Measurements from ENCODE around the gene EPX. TPM values are rescaled to one million over a fixed set of nuclear protein-coding genes. Genes with fewer than 3 reads are reported as not detected.
A peak's percentile ranks its signal among the peaks of the same experiment; 100 is the strongest.
"Not testable (repeated sequence)": the region's sequence is repeated elsewhere in the genome, so short reads cannot be mapped to it uniquely, and the experiment has no call there.

Gene EPX
- total RNA-seq (2014; rRNA removed) (not detected in 2 replicates), Bru-seq, nascent RNA (not detected), BruChase-seq, experiment 1, labeled RNA remaining after a 6-hour chase (percentile 3 among the genes with signal in this experiment), BruChase-seq, experiment 2, labeled RNA remaining after a 2-hour chase (not detected)
- long read RNA-seq, partial matches to known transcripts, result 0 of 4 reads
- long read RNA-seq, other reads (novel, unspliced or antisense), result 4 of 4 reads

DNA sequence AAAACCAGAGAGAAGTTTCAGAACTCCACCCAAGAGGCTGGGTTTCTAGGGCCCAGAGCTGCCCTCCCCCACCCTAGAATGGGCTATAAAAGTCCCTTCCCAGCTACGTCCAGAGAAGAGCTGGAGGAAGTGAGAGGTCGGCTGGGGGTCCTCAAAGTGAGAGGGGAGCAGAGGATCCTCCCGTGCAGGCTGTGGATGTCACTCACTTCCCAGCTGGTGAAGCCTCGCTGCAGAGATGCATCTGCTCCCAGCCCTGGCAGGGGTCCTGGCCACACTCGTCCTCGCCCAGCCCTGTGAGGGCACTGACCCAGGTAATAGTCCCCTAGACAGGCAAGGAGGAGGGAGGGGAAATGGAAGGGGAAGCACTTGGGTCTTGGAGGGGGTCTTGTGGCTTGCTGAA, at the start of gene EPX:
EPX (plus strand) TSS at position 115 of the 400 bp plus-strand sequence; CDS start at position 236, 121 bp downstream.
- Histone ChIP-seq H3K27me3 (ENCODE audit: low read length) (peaks cover 6% of the 10 kb centered on the region; the same call in 1 of the 2 replicates), H3K9me3 (ENCODE audit: low read length) (no peaks in the 10 kb centered on the region), H3F3A (ENCODE audit: low read length, unreplicated experiment) (no peaks in the 10 kb centered on the region), H3K4me3 (ENCODE audit: low read length) (no peak within 1 kb of the TSS), H3K79me2 (ENCODE audit: low read length) (no peaks in the 10 kb centered on the region), H2AFZ (ENCODE audit: low read length) (no peak within 1 kb of the TSS), H3K4me2 (ENCODE audit: low read length) (no peak within 1 kb of the TSS), H3K36me3 (ENCODE audit: low read depth, low read length) (no peaks in the 10 kb centered on the region), H3K27ac (ENCODE audit: low read length) (no peak within 1 kb of the TSS), H3K4me1 (ENCODE audit: insufficient read depth, low read length) (peaks cover 11% of the 10 kb centered on the region), H3K9me2 (replicated peaks; ENCODE audit: low read length) (no peaks in the 10 kb centered on the region), H4K20me1 (ENCODE audit: low read length) (no peaks in the 10 kb centered on the region), H3K9ac (ENCODE audit: low read length) (no peak within 1 kb of the TSS)
- ATAC-seq (no peak), DNase-seq (no peak)
- intact Hi-C loops (cut with micrococcal nuclease), result no loop called here
- BruUV-seq (replicated peaks), result no TSS peak
- TF ChIP-seq CTCF (conservative IDR thresholded peaks at IDR 0.05; ENCODE audit: low read depth, low read length) (no peak), EZH2phosphoT487 (IDR thresholded peaks at IDR 0.05; ENCODE audit: borderline replicate concordance, low read length) (no peak), EZH2 (IDR thresholded peaks at IDR 0.05; ENCODE audit: low read length, unreplicated experiment) (no peak)
- ChIA-PET CTCF (no interaction called here), POLR2A (ENCODE audit: unreplicated experiment) (no interaction called here)

DNA sequence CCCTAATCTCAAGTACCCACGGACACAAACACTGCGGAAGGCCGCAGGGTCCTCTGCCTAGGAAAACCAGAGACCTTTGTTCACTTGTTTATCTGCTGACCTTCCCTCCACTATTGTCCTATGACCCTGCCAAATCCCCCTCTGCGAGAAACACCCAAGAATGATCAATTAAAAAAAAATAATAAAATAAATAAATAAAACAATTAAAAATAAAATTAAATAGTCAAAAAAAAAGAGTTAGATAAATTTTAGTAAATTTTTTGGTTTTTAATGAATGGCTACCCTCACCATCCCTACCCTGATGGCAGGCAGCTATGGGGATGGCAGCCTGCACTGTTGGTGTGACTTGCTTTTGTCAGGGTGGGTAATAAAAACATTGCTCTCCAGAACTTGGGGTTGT, 49.2 kb upstream of the EPX start:
- ATAC-seq; H3F3A ChIP-seq (ENCODE audit: low read length, unreplicated experiment); BruUV-seq (replicated peaks); H3K79me2 ChIP-seq (ENCODE audit: low read length); H2AFZ ChIP-seq (ENCODE audit: low read length); H4K20me1 ChIP-seq (ENCODE audit: low read length); H3K36me3 ChIP-seq (ENCODE audit: low read depth, low read length); H3K4me1 ChIP-seq (ENCODE audit: insufficient read depth, low read length); DNase-seq; H3K4me3 ChIP-seq (ENCODE audit: low read length); H3K9ac ChIP-seq (ENCODE audit: low read length); intact Hi-C loops (cut with micrococcal nuclease); CTCF ChIA-PET; POLR2A ChIA-PET (ENCODE audit: unreplicated experiment); H3K4me2 ChIP-seq (ENCODE audit: low read length); H3K27ac ChIP-seq (ENCODE audit: low read length); H3K9me2 ChIP-seq (replicated peaks; ENCODE audit: low read length): not testable (repeated sequence)
- Histone ChIP-seq H3K27me3 (ENCODE audit: low read length) (peaks cover 72% of the 10 kb centered on the region), H3K9me3 (ENCODE audit: low read length) (peaks cover 23% of the 10 kb centered on the region)

- intact Hi-C loops (cut with micrococcal nuclease), result no loop called here
- H3K4me3 ChIP-seq (ENCODE audit: low read length), result no peak overlapping the region
- no peaks in the 10 kb centered on the region for H3K9me2 ChIP-seq (replicated peaks; ENCODE audit: low read length)
- H2AFZ ChIP-seq (ENCODE audit: low read length), result no peak overlapping the region
- no peak overlapping the region for H3K9ac ChIP-seq (ENCODE audit: low read length)
- H3K27me3 ChIP-seq (ENCODE audit: low read length), result peaks cover 72% of the 10 kb centered on the region
- H3K27ac ChIP-seq (ENCODE audit: low read length), result no peak overlapping the region
- no peaks in the 10 kb centered on the region for H3K4me1 ChIP-seq (ENCODE audit: insufficient read depth, low read length)
- H3K79me2 ChIP-seq (ENCODE audit: low read length), result no peaks in the 10 kb centered on the region
- no peaks in the 10 kb centered on the region for H4K20me1 ChIP-seq (ENCODE audit: low read length)
- H3K9me3 ChIP-seq (ENCODE audit: low read length), result peaks cover 23% of the 10 kb centered on the region
- ATAC-seq (no peak), DNase-seq (no peak)
- peaks cover 4% of the 10 kb centered on the region for H3F3A ChIP-seq (ENCODE audit: low read length, unreplicated experiment)
- BruUV-seq (replicated peaks), result no TSS peak
- H3K4me2 ChIP-seq (ENCODE audit: low read length), result no peak overlapping the region
- ChIA-PET POLR2A (ENCODE audit: unreplicated experiment) (no interaction called here), CTCF (no interaction called here)
- H3K36me3 ChIP-seq (ENCODE audit: low read depth, low read length), result 0 out of 2 replicates have a peak, but pooled peaks cover 3% of the 10 kb centered on the region
- no peak for TF ChIP-seq EZH2phosphoT487 (IDR thresholded peaks at IDR 0.05; ENCODE audit: borderline replicate concordance, low read length)
- no peak for TF ChIP-seq EZH2 (IDR thresholded peaks at IDR 0.05; ENCODE audit: low read length, unreplicated experiment)
- TF ChIP-seq CTCF (conservative IDR thresholded peaks at IDR 0.05; ENCODE audit: low read depth, low read length), result no peak
Measured at GRCh38 chr17:58144801-58145200, 47.7 kb upstream of the EPX start.
